ENCODE results near the gene LSP1. TPM values are rescaled to one million over a fixed set of nuclear protein-coding genes. Genes with fewer than 3 reads are reported as not detected.
A peak's percentile ranks its signal among the peaks of the same experiment; 100 is the strongest.

LSP1 gene
- total and polyA plus RNA-seq, 2 of the 13 experiments (the other 11 are each of a cell fraction or from before 2014, with no cell fraction given) = 0.59 to 1.00 TPM

- TF ChIP-seq ZNF512B (CRISPR knock-in tag; IDR thresholded peaks at IDR 0.05; ENCODE audit: borderline replicate concordance) = peak; percentile 98; the same call in 1 of the 2 replicates
- TF ChIP-seq ZNF569 (CRISPR knock-in tag; IDR thresholded peaks at IDR 0.05; ENCODE audit: borderline replicate concordance) = 0 out of 2 replicates have a peak, but pooled peaks have one; percentile 56
- no peak for TF ChIP-seq FOSL1 (CRISPR knock-in tag; IDR thresholded peaks at IDR 0.05; ENCODE audit: borderline replicate concordance)
- no peak for TF ChIP-seq POLR2AphosphoS2 (IDR thresholded peaks at IDR 0.05; ENCODE audit: low read depth, low read length)
- no peak for TF ChIP-seq ZNF570 (CRISPR knock-in tag; IDR thresholded peaks at IDR 0.05; ENCODE audit: borderline replicate concordance)
- TF ChIP-seq PCBP1 (IDR thresholded peaks at IDR 0.05; ENCODE audit: borderline replicate concordance, low read depth, low read length) = no peak
- TF ChIP-seq, protein P1, sequence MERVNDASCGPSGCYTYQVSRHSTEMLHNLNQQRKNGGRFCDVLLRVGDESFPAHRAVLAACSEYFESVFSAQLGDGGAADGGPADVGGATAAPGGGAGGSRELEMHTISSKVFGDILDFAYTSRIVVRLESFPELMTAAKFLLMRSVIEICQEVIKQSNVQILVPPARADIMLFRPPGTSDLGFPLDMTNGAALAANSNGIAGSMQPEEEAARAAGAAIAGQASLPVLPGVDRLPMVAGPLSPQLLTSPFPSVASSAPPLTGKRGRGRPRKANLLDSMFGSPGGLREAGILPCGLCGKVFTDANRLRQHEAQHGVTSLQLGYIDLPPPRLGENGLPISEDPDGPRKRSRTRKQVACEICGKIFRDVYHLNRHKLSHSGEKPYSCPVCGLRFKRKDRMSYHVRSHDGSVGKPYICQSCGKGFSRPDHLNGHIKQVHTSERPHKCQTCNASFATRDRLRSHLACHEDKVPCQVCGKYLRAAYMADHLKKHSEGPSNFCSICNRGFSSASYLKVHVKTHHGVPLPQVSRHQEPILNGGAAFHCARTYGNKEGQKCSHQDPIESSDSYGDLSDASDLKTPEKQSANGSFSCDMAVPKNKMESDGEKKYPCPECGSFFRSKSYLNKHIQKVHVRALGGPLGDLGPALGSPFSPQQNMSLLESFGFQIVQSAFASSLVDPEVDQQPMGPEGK (CRISPR knock-in tag; IDR thresholded peaks at IDR 0.05) = peak; percentile 99
- no peak for TF ChIP-seq ZNF557 (CRISPR knock-in tag; IDR thresholded peaks at IDR 0.05)
- TF ChIP-seq ZNF326 (CRISPR knock-in tag; IDR thresholded peaks at IDR 0.05; ENCODE audit: borderline replicate concordance) = no peak
- no peak for TF ChIP-seq ZNF24 (IDR thresholded peaks at IDR 0.05)
- peak; percentile 67 for TF ChIP-seq ZNF605 (CRISPR knock-in tag; IDR thresholded peaks at IDR 0.05)
- TF ChIP-seq, protein P2, sequence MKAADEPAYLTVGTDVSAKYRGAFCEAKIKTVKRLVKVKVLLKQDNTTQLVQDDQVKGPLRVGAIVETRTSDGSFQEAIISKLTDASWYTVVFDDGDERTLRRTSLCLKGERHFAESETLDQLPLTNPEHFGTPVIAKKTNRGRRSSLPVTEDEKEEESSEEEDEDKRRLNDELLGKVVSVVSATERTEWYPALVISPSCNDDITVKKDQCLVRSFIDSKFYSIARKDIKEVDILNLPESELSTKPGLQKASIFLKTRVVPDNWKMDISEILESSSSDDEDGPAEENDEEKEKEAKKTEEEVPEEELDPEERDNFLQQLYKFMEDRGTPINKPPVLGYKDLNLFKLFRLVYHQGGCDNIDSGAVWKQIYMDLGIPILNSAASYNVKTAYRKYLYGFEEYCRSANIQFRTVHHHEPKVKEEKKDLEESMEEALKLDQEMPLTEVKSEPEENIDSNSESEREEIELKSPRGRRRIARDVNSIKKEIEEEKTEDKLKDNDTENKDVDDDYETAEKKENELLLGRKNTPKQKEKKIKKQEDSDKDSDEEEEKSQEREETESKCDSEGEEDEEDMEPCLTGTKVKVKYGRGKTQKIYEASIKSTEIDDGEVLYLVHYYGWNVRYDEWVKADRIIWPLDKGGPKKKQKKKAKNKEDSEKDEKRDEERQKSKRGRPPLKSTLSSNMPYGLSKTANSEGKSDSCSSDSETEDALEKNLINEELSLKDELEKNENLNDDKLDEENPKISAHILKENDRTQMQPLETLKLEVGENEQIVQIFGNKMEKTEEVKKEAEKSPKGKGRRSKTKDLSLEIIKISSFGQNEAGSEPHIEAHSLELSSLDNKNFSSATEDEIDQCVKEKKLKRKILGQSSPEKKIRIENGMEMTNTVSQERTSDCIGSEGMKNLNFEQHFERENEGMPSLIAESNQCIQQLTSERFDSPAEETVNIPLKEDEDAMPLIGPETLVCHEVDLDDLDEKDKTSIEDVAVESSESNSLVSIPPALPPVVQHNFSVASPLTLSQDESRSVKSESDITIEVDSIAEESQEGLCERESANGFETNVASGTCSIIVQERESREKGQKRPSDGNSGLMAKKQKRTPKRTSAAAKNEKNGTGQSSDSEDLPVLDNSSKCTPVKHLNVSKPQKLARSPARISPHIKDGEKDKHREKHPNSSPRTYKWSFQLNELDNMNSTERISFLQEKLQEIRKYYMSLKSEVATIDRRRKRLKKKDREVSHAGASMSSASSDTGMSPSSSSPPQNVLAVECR (CRISPR knock-in tag; IDR thresholded peaks at IDR 0.05; ENCODE audit: borderline replicate concordance) = peak; percentile 70
- peak; percentile 71; the same call in 1 of the 2 replicates for TF ChIP-seq CBX5 (CRISPR knock-in tag; IDR thresholded peaks at IDR 0.05; ENCODE audit: borderline replicate concordance)
- peak; percentile 96 for TF ChIP-seq TCF7 (IDR thresholded peaks at IDR 0.05; ENCODE audit: low read depth)
- peak; percentile 97 for TF ChIP-seq ZNF136 (CRISPR knock-in tag; IDR thresholded peaks at IDR 0.05; ENCODE audit: low read depth)
- no peak for TF ChIP-seq SNRNP70 (IDR thresholded peaks at IDR 0.05; ENCODE audit: low read depth, low read length)
- peak; percentile 64; the same call in 1 of the 2 replicates for TF ChIP-seq ZNF552 (CRISPR knock-in tag; IDR thresholded peaks at IDR 0.05; ENCODE audit: borderline replicate concordance)
- 0 out of 2 replicates have a peak, but pooled peaks have one; percentile 56 for TF ChIP-seq ZNF33B (CRISPR knock-in tag; IDR thresholded peaks at IDR 0.05)
- peak; percentile 65; the same call in 1 of the 2 replicates for TF ChIP-seq ZNF589 (CRISPR knock-in tag; conservative IDR thresholded peaks at IDR 0.05)
These were observed 10.5 kb upstream of the LSP1 start (continued) for GRCh38 chr11:1842149-1843097.

Data from HepG2 (cell line).